Neural progenitor cell (in vitro differentiated cells): ENCODE data around the gene DNAJB5.

Source experiments
- EZH2 ChIP-seq: fragments of 200-600 bp; sonication (generic); IDR thresholded peaks from 2 replicates; pipeline ENCODE4 v1.6.1; 2017; ENCODE audit warnings: antibody characterized with exemption, mild to moderate bottlenecking, moderate library complexity
- TF ChIP-seq, protein P1 (sequence below): fragments of 200-600 bp; sonication (generic); IDR thresholded peaks from 2 replicates; pipeline ENCODE4 v1.5.1; 2017; ENCODE audit warnings: antibody characterized with exemption, mild to moderate bottlenecking

DNA sequence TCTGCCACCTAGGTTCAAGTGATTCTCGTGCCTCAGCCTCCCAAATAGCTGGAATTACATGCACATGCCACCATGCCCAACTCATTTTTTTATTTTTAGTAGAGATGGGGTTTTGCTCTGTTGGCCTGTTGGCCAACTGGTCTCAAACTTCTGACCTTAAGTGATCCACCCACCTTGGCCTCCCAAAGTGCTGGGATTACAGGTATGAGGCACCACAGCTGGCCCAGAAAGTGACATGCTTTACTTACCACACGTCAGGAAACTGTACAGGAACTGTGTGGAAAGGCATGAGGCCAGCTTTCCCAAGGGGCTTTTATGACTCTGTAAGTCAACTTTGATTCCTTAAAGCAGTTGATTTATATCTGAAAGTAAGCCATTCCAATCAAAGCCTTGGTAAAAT lies 25.0 kb downstream of the DNAJB5 start:
- TF ChIP-seq, protein P1, sequence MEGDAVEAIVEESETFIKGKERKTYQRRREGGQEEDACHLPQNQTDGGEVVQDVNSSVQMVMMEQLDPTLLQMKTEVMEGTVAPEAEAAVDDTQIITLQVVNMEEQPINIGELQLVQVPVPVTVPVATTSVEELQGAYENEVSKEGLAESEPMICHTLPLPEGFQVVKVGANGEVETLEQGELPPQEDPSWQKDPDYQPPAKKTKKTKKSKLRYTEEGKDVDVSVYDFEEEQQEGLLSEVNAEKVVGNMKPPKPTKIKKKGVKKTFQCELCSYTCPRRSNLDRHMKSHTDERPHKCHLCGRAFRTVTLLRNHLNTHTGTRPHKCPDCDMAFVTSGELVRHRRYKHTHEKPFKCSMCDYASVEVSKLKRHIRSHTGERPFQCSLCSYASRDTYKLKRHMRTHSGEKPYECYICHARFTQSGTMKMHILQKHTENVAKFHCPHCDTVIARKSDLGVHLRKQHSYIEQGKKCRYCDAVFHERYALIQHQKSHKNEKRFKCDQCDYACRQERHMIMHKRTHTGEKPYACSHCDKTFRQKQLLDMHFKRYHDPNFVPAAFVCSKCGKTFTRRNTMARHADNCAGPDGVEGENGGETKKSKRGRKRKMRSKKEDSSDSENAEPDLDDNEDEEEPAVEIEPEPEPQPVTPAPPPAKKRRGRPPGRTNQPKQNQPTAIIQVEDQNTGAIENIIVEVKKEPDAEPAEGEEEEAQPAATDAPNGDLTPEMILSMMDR: no peak
- TF ChIP-seq EZH2: no peak
